Skeletal muscle satellite cell (primary cell): ENCODE measurements around the gene LRRN2.
"Not testable (repeated sequence)": the region's sequence is repeated elsewhere in the genome, so short reads cannot be mapped to it uniquely, and the experiment has no call there.

ENCODE experiments used
- H3K27me3 ChIP-seq: 2 replicates; pipeline ENCODE4 v1.7.0; 2013; ENCODE audit warnings: low read length; ENCODE audit not compliant: control insufficient read depth, insufficient read depth
- H3K36me3 ChIP-seq: 2 replicates; pipeline ENCODE4 v1.7.0; 2013; ENCODE audit warnings: mild to moderate bottlenecking, control low read depth, low read length; ENCODE audit not compliant: insufficient read depth
- H3K4me1 ChIP-seq: 2 replicates; pipeline ENCODE4 v1.7.0; 2013; ENCODE audit warnings: low read length; ENCODE audit not compliant: control insufficient read depth, insufficient read depth
- H3K4me2 ChIP-seq: 2 replicates; pipeline ENCODE4 v1.7.0; 2013; ENCODE audit warnings: mild to moderate bottlenecking, low read length
- H3K4me3 ChIP-seq: 2 replicates; pipeline ENCODE4 v1.7.0; 2013; ENCODE audit warnings: low read length
- H3K9ac ChIP-seq: 2 replicates; pipeline ENCODE4 v1.7.0; 2013; ENCODE audit warnings: mild to moderate bottlenecking, low read depth, low read length, moderate library complexity
- H3K9me3 ChIP-seq: replicated peaks from 2 replicates; pipeline ENCODE4 v1.7.0; 2013; ENCODE audit warnings: mild to moderate bottlenecking, control low read depth, low read length

Gene LRRN2

DNA sequence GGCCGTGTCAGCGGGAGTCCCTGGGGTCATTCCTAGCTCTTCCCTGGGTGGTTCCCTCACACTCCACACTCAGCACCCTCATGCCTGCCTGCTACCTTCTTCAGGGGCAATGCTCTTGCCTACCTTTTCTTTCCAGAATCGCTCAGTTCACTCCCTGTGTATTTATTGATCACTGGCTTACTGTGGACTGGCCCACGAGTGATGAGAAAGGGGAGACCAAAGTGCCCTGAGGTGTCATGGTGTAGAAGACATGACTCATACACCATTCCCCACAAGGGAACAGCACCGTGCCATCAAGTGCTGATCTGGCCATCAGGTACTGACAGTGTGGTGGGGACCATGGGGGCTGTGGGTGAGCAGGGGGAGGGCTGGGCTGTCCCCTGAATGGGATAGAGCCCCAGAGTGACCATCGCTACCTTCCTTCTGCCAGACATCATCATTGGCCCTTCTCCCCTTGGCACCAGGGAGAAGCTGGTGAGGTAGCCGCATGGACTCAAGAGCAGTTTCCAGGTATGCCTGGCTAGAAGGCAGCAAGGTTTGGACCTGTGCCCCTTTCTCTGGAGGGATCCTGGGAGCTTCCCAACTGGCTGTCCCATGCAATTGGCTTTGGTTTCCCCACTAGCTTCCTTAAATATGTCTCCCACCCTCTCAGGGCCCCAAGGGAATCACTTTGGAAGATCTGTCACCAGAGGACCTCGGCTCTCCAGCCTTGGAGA, 17.2 kb upstream of the LRRN2 start:
- no peak overlapping the region for H3K9ac ChIP-seq
- no peaks in the 10 kb centered on the region for H3K36me3 ChIP-seq
- H3K4me3 ChIP-seq, result no peak overlapping the region
- H3K4me1 ChIP-seq, result no peaks in the 10 kb centered on the region
- no peaks in the 10 kb centered on the region for H3K9me3 ChIP-seq
- no peak overlapping the region for H3K4me2 ChIP-seq
- peaks cover 42% of the 10 kb centered on the region for H3K27me3 ChIP-seq

DNA sequence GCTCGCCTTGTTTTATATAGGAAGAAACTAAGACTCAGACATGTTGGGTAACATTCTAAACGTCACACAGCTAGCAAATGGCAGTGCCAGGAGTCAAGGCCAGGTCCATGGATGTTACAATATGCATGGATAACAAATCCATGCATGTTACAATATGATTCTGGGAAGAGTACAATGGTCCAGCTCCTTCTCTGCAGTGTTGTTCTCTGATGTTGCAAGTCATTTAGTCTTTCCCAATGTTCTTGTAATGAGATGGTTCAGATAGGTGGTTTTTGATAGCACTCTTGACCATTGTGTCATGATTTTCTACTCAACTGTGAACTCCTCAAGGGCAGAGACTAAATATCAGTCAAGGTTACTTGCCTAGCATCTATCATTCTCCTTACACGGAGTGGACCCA, 15.7 kb upstream of the LRRN2 start:
- Histone ChIP-seq H3K4me3 (no peak overlapping the region), H3K9me3 (no peaks in the 10 kb centered on the region), H3K36me3 (no peaks in the 10 kb centered on the region), H3K9ac (no peak overlapping the region), H3K4me1 (no peaks in the 10 kb centered on the region), H3K4me2 (no peak overlapping the region), H3K27me3 (peaks cover 46% of the 10 kb centered on the region)

DNA sequence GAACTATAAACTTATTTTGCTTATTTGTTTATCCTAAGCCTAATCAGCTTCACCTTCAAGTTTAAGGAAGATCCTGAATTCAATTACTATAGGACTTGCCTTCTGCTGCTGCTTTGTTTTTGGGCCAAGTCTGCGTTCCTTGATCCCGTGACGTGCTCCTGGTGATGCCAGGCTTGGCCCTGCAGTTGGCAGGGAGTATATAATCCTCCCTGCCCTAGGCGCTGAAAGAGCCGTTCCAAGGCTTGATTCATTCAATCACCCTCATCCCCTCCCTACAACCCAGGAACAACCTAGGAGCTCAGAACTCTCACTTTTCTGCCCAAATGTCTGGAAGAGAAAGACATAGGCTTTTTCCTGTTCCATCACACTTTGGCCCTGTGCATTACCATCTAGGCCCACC, 12.4 kb upstream of the LRRN2 start:
- H3K9me3 ChIP-seq, result no peaks in the 10 kb centered on the region
- H3K4me3 ChIP-seq, result no peak overlapping the region
- no peak overlapping the region for H3K4me2 ChIP-seq
- no peaks in the 10 kb centered on the region for H3K4me1 ChIP-seq
- H3K36me3 ChIP-seq, result no peaks in the 10 kb centered on the region
- peaks cover 63% of the 10 kb centered on the region for H3K27me3 ChIP-seq
- no peak overlapping the region for H3K9ac ChIP-seq

DNA sequence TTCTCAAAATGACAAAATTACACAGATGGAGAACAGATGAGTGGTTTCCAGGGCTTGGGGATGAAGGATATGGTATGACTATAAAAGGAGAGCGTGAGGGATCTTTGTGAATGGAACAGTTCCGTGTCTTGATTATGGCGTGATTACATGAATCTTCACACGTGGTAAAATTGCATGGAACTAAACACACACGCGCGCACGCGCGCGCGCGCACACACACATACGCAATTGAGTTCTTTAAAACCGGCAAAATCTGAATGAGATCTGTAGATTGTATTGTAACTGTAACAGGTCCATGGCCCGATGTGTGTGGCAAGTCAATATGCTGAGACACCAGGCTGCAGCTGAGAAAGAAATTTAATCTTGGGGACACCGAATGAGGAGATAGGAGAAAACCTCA, 11.1 kb upstream of the LRRN2 start:
- H3K9ac ChIP-seq, result no peak overlapping the region
- H3K9me3 ChIP-seq, result no peaks in the 10 kb centered on the region
- no peak overlapping the region for H3K4me2 ChIP-seq
- no peaks in the 10 kb centered on the region for H3K4me1 ChIP-seq
- H3K4me3 ChIP-seq, result no peak overlapping the region
- peaks cover 65% of the 10 kb centered on the region for H3K27me3 ChIP-seq
- H3K36me3 ChIP-seq, result no peaks in the 10 kb centered on the region

DNA sequence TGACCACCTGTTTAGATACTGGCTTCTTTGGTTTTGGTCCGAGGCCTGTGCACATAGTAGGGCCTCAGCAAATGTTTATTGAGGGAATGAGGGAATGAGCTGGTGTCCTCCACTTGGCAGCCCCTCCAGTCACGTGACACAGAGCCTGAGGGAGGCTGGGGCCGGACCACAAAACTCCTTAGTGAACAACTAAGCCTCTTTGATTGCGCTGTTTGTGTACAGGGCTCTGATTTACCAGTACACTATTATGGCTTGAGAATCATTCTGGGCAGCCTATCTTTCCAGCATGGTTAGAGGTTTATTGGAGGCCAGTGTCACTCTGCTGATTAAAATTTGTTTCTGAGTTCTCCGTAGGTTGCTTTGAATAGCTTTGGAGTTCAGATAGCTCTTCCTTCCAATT, 10.2 kb upstream of the LRRN2 start:
- no peak overlapping the region for H3K4me3 ChIP-seq

DNA sequence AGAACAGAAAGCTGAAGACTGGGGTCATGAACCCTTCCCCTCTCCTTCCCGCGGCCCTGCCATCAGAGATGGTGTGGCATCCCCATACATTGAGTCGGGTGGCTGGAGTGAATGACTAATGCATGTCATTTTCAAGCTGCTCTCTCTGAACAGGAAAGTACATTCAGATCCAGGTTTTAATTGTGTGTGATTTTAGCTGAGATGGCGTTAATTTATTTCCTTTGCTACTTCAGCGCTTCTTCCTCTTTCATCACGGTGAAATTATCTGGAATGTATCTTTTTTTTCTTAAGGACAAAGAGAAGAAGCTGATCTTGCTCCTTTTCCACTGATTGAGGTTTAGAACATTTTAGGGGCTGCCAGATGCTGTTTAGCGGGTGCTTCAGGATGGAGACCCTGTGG, 8.6 kb upstream of the LRRN2 start:
- Histone ChIP-seq H3K9me3 (no peaks in the 10 kb centered on the region), H3K4me3 (no peak overlapping the region), H3K36me3 (no peaks in the 10 kb centered on the region), H3K9ac (no peak overlapping the region), H3K4me2 (no peak overlapping the region), H3K4me1 (no peaks in the 10 kb centered on the region), H3K27me3 (peaks cover 70% of the 10 kb centered on the region)

More for the DNA sequence above, 10.2 kb upstream of the LRRN2 start:
- no peaks in the 10 kb centered on the region for H3K9me3 ChIP-seq
- no peaks in the 10 kb centered on the region for H3K4me1 ChIP-seq
- no peaks in the 10 kb centered on the region for H3K36me3 ChIP-seq
- H3K9ac ChIP-seq, result no peak overlapping the region
- H3K4me2 ChIP-seq, result no peak overlapping the region
- peaks cover 64% of the 10 kb centered on the region for H3K27me3 ChIP-seq

DNA sequence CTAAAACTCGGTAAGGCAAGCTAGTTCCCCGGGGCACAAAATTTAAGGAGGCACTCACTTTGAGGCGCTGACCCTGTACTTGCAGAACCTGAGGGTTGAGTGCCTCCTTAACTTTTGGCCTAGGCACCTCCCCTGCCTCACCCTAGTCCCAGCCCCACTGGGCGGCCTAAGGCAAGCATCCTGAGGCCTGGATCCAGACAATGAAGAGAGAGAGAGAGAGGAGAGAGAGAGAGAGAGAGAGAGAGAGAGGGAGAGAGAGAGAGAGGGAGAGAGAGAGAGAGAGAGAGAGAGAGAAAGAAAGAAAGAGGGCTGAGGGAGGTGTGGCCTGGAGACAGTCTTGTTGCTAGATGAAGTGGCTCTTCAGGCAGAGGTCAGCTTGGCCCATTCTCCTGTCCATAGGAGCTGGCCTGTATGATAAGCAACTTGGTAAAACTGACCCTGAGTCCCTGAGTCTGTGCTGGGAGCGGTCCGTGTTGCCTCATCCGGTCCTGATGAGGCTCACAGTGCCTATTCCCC, 7.4 kb upstream of the LRRN2 start:
- Histone ChIP-seq H3K9me3 (no peaks in the 10 kb centered on the region), H3K27me3 (peaks cover 77% of the 10 kb centered on the region), H3K36me3 (no peaks in the 10 kb centered on the region), H3K4me1 (no peaks in the 10 kb centered on the region), H3K4me2 (no peak overlapping the region), H3K9ac (no peak overlapping the region), H3K4me3 (no peak overlapping the region)

DNA sequence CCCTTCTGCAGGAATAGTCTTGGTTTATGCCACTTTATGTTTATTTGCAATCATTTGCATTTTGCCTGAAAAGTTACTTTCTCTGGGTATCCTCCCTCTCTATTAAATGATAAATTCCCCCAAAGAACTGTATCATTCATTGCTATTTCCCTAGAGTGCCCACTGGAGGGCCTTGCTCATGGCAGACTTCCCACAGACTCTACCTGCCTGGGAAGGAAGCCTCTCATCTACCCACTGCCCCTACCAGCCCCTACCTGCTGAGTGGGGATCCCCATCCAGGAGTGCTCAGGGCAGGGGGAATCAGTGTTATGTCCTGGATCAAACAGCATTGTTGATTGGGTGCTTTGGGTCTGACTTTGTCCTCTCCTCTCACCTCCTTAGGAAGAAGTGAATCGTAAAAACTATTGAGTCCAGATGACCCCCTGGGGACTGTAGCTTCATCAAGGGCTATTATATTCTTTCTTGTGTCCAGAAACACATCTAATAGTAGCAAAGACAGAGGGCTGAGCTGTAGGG, 6.8 kb upstream of the LRRN2 start:
- H3K9me3 ChIP-seq, result no peaks in the 10 kb centered on the region
- H3K4me2 ChIP-seq, result no peak overlapping the region
- H3K9ac ChIP-seq, result no peak overlapping the region
- H3K36me3 ChIP-seq, result no peaks in the 10 kb centered on the region
- peaks cover 78% of the 10 kb centered on the region for H3K27me3 ChIP-seq
- no peak overlapping the region for H3K4me3 ChIP-seq
- H3K4me1 ChIP-seq, result no peaks in the 10 kb centered on the region

DNA sequence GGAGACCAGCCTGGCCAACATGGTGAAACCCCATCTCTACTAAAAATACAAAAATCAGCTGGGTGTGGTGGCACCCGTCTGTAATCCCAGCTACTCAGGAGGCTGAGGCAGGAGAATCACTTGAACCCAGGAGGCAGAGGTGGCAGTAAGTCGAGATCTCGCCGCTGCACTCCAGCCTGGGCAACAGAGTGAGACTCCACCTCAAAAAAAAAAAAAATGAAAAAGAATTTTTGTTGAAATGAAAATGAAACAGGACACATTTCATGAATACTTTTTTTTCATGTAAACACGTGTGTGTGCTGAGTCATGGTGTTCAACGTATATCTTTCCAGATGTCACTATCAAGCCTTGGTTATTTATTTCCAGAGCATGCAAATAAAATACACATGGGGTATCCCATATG, 5.8 kb upstream of the LRRN2 start:
- H3K4me1 ChIP-seq, H3K36me3 ChIP-seq, H3K4me3 ChIP-seq, H3K9me3 ChIP-seq, H3K4me2 ChIP-seq, H3K9ac ChIP-seq: not testable (repeated sequence)
- peaks cover 82% of the 10 kb centered on the region for H3K27me3 ChIP-seq

DNA sequence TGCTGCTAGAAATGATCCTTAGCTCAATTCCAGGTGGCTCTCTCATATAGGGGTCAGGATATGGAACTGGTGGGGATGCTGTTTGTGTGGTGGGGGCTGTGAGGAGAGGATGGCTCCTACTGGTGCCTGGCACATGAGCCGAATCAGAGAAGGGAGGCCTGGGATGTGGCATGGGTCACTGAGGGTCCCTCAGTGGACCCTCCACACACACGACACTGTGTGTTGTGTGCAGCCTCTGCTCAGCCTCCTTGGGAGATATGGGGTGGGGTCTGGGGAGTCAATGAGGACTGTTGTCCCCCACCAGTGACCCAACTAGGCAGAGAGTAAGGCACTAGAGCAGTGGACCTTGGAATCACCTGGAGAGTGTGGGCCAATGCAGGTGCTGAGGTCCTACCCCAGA, 3.2 kb upstream of the LRRN2 start:
- Histone ChIP-seq H3K9me3 (no peaks in the 10 kb centered on the region), H3K27me3 (peaks cover 79% of the 10 kb centered on the region)

DNA sequence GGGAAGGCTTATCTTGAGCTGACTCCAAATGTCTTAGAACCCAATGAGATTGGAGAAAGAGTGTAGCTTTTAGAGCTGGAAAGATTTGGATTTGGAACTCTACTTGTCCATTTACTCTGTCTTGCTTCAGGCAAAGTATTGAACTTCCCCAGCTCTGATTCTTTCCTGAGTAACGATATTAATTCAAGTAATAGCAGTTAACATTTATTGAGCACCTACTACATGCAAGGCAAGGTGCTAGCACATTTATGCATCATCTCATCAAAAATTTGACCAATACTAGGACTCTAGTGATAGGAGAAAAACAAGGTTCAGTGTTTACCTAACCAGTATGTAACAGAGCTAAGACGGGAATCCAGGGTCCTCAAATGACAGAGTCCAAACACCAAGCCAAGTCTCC, 2.5 kb upstream of the LRRN2 start:
- Histone ChIP-seq H3K4me2 (no peak overlapping the region), H3K9me3 (no peaks in the 10 kb centered on the region), H3K27me3 (peaks cover 81% of the 10 kb centered on the region), H3K9ac (no peak overlapping the region), H3K4me3 (no peak overlapping the region), H3K4me1 (no peaks in the 10 kb centered on the region), H3K36me3 (no peaks in the 10 kb centered on the region)

More for the DNA sequence above, 3.2 kb upstream of the LRRN2 start:
- Histone ChIP-seq H3K4me1 (no peaks in the 10 kb centered on the region), H3K4me3 (no peak overlapping the region), H3K4me2 (no peak overlapping the region), H3K9ac (no peak overlapping the region), H3K36me3 (no peaks in the 10 kb centered on the region)
